Stimulated activated memory B cell treated with anti-CD40 and anti-IgM and Interleukin-4, amounts not matched to agents 10 μg/mL and 1 μg/mL and 100 μg/mL, for 72 hours (primary cell): ENCODE data around the gene IYD.

Experiments used
- ATAC-seq: fragments of 150-1000 bp; cut with Tn5 transposase; 2 replicates; pipeline ENCODE4 v1.10.0; 2021
- H3K27ac Mint-ChIP-seq: one replicate; pipeline ENCODE4 v1.8.0; 2022; ENCODE audit warnings: mild to moderate bottlenecking, mixed read lengths
- H3K27me3 Mint-ChIP-seq: one replicate; pipeline ENCODE4 v1.8.0; 2022; ENCODE audit warnings: mixed read lengths
- H3K36me3 Mint-ChIP-seq: one replicate; pipeline ENCODE4 v1.8.0; 2022; ENCODE audit warnings: mixed read lengths
- H3K4me1 Mint-ChIP-seq: one replicate; pipeline ENCODE4 v1.8.0; 2022; ENCODE audit warnings: mixed read lengths
- H3K4me3 Mint-ChIP-seq: one replicate; pipeline ENCODE4 v1.8.0; 2022; ENCODE audit warnings: mild to moderate bottlenecking, moderate library complexity, mixed read lengths
- H3K9me3 Mint-ChIP-seq: one replicate; pipeline ENCODE4 v1.8.0; 2022; ENCODE audit warnings: mixed read lengths

Gene IYD, protein sequence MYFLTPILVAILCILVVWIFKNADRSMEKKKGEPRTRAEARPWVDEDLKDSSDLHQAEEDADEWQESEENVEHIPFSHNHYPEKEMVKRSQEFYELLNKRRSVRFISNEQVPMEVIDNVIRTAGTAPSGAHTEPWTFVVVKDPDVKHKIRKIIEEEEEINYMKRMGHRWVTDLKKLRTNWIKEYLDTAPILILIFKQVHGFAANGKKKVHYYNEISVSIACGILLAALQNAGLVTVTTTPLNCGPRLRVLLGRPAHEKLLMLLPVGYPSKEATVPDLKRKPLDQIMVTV

DNA sequence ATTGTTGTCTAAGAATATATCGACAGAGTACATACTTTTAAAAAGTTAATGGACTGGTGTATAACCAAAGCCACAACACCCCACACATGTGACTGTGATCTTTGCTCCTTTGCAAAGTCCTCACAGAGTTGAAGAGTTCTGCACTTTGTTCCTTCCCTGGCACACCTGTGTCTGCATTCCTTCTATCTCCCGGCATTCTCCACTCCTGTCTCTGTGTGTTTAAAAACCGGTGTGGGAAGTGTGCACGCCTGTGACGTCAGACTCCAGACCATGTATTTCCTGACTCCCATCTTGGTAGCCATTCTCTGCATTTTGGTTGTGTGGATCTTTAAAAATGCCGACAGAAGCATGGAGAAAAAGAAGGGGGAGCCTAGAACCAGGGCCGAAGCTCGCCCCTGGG lies at the start of gene IYD:
Gene IYD, plus strand, starts transcription at position 251 of the 400 bp plus-strand sequence. Its CDS starts 20 bp downstream, at position 271.
- no peaks in the 10 kb centered on the region for H3K9me3 Mint-ChIP-seq
- H3K27me3 Mint-ChIP-seq = peaks cover 12% of the 10 kb centered on the region
- no peak within 1 kb of the TSS for H3K4me3 Mint-ChIP-seq
- no peaks in the 10 kb centered on the region for H3K4me1 Mint-ChIP-seq
- ATAC-seq = no peak
- no peak within 1 kb of the TSS for H3K27ac Mint-ChIP-seq
- H3K36me3 Mint-ChIP-seq = no peaks in the 10 kb centered on the region

DNA sequence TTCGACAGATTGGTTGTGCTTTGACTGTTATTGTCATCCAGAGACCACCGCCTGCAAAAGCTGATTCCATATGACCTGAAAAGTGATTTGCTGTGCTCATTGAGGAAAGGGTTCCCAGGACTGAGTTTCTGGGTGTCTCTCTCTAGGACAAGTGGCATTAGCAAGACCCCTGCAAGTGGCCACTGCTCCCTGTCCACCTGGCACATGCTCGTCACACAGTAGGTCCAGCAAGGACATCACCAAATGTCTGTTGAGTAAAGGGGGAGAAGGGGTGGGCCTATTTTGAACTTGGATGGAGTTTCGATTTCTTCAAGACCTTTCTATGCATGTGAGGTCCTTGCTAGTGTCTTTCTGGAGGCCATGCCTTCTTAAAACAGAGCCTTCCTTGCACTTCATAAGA lies 48.9 kb upstream of the IYD start:
- Mint-ChIP-seq H3K36me3 (no peaks in the 10 kb centered on the region), H3K4me3 (no peak overlapping the region), H3K9me3 (no peaks in the 10 kb centered on the region), H3K27ac (no peak overlapping the region), H3K4me1 (no peaks in the 10 kb centered on the region), H3K27me3 (peaks cover 17% of the 10 kb centered on the region)
- ATAC-seq = no peak

DNA sequence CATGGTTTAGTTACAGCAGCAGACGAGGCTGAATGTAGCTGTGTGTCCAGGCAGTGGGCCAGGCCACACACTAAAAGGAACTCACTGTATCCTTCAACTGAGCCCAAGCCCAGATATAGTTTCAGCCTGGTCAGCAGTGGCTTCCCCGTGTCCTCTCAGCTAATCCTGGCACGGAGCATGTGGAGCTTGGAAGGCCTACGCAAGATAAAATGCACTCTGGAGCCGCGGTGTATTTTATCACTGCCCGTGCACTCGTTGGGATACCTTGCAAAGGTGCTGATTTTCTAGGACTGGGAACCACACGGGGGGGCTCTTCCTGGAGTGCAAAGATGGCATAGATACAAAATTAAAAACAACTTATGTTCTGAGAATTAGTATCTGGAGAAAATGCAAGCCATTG lies 48.4 kb upstream of the IYD start:
- H3K36me3 Mint-ChIP-seq = no peaks in the 10 kb centered on the region
- peaks cover 12% of the 10 kb centered on the region for H3K27me3 Mint-ChIP-seq
- H3K4me1 Mint-ChIP-seq = no peaks in the 10 kb centered on the region
- no peaks in the 10 kb centered on the region for H3K9me3 Mint-ChIP-seq
- no peak overlapping the region for H3K27ac Mint-ChIP-seq
- no peak for ATAC-seq
- H3K4me3 Mint-ChIP-seq = no peak overlapping the region

DNA sequence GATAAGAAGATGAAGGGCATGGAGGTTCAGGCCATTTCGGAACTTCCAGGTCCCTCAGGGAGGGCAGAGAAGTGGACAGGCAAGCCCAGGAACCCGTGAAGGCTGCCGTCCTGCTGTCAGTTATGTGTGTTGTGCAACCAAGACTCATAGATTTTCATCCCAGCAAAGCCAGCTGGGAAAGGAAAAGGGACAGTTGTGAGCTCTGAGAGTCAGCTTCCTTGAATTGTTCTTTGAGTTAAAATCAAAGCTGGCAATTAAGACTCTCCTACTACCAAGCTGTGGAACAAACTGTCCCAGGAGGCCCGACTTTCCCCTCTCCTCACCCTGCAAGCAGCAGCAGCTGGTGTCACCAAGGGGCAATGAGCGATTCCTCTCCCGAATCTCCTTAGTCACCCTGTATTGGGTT lies 46.3 kb upstream of the IYD start:
- ATAC-seq = no peak
- Mint-ChIP-seq H3K4me1 (no peaks in the 10 kb centered on the region), H3K9me3 (no peaks in the 10 kb centered on the region), H3K27ac (no peak overlapping the region), H3K4me3 (no peak overlapping the region), H3K36me3 (no peaks in the 10 kb centered on the region), H3K27me3 (peaks cover 10% of the 10 kb centered on the region)

DNA sequence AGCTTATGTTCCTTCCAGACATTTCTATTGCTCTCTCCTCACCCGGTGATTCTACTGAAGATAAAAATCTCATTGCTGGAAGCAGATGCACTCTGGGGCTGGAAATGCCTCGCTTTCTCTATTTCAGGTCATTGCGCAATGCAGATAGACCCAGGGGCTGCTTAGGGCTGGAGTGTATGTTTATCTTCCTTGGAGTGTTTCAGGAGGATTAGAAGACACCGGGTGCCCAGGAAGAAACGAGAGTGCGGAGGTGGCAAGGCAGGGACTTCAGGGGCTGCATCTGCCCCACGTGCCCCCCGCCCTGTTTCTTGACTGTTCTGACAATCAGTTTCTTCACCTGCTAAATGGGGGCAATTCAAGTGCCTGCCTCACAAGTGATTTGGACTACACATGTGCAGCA lies 45.6 kb upstream of the IYD start:
- H3K4me1 Mint-ChIP-seq = no peaks in the 10 kb centered on the region
- H3K36me3 Mint-ChIP-seq = no peaks in the 10 kb centered on the region
- peaks cover 10% of the 10 kb centered on the region for H3K27me3 Mint-ChIP-seq
- no peak overlapping the region for H3K27ac Mint-ChIP-seq
- H3K9me3 Mint-ChIP-seq = no peaks in the 10 kb centered on the region
- H3K4me3 Mint-ChIP-seq = no peak overlapping the region
- ATAC-seq = no peak

DNA sequence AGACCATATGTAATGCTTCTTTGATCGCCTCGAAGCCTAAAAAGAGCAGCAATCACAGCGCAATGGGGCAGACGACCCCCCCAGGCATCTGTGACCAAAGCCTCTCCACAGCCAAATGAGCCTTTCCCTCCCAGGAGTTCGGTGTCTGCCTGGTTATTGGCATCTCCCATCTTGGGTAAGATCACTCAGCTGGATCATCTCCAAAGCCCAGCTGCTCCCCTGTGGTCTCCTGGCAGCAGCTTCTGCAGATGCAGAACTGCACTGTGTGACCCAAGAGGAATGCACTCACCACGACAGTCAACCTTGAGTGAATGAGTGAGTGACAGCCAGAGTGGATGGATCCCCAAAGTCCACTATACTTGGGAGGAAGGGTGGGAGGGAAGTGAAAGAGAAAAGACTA lies 44.8 kb upstream of the IYD start:
- H3K27ac Mint-ChIP-seq = no peak overlapping the region
- no peaks in the 10 kb centered on the region for H3K4me1 Mint-ChIP-seq
- H3K36me3 Mint-ChIP-seq = no peaks in the 10 kb centered on the region
- ATAC-seq = no peak
- no peak overlapping the region for H3K4me3 Mint-ChIP-seq
- H3K27me3 Mint-ChIP-seq = peaks cover 10% of the 10 kb centered on the region
- H3K9me3 Mint-ChIP-seq = no peaks in the 10 kb centered on the region

DNA sequence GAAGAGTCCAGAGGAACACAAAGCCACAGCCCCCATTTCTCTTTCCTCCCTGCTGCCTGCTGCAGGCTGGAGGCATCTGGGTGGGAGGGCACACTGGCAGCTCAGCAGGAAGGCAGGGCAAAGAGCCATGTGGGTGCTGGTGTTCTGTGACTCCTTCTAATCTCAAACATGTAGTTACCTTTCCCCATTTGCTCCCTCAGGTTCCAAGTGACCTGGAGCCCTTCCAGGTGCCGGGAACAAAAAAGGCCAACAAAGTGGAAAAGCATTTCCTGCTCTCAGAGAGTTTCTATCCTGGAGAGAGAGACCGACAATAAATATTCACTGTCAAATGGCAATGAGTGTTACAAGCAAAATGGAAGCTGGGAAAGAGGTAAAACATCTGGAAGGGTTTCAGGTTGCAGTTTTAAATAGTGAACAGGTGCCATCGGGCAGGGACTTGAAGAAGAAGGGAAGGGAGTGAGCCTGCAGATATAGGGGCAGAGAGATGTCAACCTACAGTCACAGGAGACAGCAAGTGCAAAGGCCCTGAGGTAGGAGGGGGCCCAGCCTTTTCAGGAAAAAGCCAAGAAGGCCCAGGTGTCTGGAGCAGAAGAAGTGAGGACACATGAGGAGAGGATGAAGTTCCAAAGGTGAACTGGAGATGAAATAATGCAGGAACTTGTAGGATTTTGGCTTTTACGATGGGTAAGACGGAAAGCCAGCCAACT lies 43.6 kb upstream of the IYD start:
- no peak for ATAC-seq
- Mint-ChIP-seq H3K4me1 (no peaks in the 10 kb centered on the region), H3K27ac (no peak overlapping the region), H3K36me3 (no peaks in the 10 kb centered on the region), H3K4me3 (no peak overlapping the region), H3K27me3 (peaks cover 10% of the 10 kb centered on the region), H3K9me3 (no peaks in the 10 kb centered on the region)

DNA sequence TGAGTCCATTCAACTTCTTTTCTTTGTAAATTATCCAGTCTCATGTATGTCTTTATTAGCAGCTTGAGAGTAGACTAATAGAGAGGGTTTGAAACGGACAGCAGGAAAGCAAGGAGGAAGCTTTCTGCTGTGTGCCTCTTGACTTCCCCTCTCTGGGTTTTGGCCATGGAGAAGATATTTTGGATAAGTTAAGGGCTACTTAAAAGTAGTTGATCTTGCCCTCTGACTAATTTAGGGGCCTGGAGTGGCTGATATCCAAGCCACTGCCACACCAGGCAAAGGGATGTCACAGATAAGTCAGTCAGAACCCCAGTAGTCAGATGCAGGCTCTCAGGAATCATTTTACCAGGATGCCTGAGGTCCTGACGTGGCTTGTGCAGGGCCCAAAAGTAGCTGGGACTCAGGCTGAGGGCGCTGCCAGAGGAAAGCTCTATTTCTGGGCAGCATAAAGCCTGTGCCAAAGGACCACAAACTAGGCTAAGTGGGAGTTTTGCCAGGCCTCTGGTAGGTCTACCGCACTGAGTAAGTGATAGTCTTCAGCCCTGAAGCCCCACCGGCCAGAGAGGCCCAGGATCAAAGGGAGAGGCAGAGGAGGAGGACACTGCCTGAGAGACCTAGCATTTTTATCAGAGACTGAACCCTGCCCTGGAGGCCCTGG lies 41.6 kb upstream of the IYD start:
- H3K4me3 Mint-ChIP-seq = no peak overlapping the region
- H3K36me3 Mint-ChIP-seq = no peaks in the 10 kb centered on the region
- no peak overlapping the region for H3K27ac Mint-ChIP-seq
- peaks cover 10% of the 10 kb centered on the region for H3K27me3 Mint-ChIP-seq
- H3K9me3 Mint-ChIP-seq = no peaks in the 10 kb centered on the region
- H3K4me1 Mint-ChIP-seq = no peaks in the 10 kb centered on the region
- ATAC-seq = no peak

DNA sequence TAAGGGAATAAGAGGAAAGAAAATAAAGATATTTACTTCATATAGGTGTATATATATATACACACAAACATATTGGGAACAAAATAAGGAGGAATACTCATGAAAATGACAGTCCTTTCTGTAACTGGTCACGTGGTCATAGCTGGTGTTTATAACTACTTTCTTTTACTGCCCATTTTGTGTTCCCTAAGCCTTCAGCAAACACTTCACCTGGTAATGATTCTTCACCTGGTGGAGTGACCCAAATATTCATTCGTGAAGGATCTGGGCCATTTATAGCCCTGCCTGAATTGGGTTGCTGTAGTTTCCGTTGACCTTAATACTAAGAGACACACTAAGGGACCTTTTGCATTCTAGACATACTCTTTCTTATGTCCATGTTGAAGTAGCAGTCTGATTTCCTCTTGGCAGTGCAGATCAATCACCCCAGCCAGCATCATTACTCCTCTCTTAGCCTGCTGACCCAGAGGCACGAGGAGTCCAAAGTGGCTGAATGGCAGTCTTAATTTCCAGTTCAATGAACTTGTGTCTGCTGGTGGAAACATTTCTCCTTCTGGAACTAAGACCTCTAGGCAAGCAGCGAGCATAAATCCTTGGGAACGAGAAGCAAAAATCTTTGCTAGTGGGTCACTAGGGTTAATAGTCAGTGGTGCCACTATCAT lies 39.9 kb upstream of the IYD start:
- Mint-ChIP-seq H3K4me3 (no peak overlapping the region), H3K4me1 (no peaks in the 10 kb centered on the region), H3K9me3 (no peaks in the 10 kb centered on the region), H3K27ac (no peak overlapping the region), H3K27me3 (no peaks in the 10 kb centered on the region), H3K36me3 (no peaks in the 10 kb centered on the region)
- ATAC-seq = no peak

DNA sequence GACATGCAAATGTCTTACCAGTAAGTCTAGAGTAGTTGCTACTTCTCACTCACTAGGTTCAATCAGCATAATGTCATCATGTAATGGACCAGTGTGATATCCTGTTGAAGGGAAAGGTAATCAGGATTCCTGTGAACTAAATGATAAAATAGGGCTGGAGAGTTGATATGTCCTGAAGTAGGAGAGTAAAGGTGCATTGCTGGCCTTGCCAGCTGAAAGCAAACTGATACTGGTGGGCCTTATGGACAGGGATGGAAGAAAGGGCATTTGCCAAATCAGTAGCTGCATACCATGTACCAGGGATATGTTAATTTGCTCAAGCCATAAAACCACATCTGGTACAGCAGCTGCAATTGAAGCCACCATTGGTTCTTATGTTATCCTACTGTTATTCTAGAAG lies 37.5 kb upstream of the IYD start:
- no peak overlapping the region for H3K4me3 Mint-ChIP-seq
- ATAC-seq = no peak

DNA sequence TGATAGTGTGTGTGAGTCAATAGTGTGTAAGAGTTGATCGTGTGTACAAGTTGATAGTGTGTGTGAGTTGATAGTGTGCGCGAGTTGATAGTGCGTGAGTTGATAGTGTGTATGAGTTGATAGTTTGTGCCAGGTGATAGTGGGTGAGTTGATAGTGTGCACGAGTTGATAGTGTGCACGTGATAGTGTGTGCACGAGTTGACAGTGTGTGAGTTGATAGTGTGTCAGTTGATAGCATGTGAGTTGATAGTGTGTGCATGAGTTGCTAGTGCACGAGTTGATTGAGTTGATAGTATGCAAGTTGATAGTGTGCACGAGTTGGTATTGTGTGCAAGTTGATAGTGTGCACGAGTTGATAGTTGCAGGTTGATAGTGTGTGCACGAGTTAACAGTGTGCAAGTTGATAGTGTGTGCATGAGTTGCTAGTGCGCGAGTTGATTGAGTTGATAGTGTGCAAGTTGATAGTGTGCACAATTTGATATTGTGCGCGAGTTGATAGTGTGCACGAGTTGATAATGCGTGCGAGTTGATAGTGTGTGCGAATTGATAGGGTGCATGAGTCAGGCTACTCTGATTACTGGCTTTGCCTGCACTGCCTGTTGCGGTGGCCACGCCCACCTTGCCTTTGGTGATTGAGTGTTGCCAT lies 35.8 kb upstream of the IYD start:
- no peaks in the 10 kb centered on the region for H3K9me3 Mint-ChIP-seq
- no peak overlapping the region for H3K27ac Mint-ChIP-seq
- H3K4me1 Mint-ChIP-seq = no peaks in the 10 kb centered on the region
- H3K4me3 Mint-ChIP-seq = no peak overlapping the region
- no peaks in the 10 kb centered on the region for H3K27me3 Mint-ChIP-seq
- no peaks in the 10 kb centered on the region for H3K36me3 Mint-ChIP-seq
- no peak for ATAC-seq

More for the DNA sequence above, 37.5 kb upstream of the IYD start:
- no peak overlapping the region for H3K27ac Mint-ChIP-seq
- no peaks in the 10 kb centered on the region for H3K36me3 Mint-ChIP-seq
- no peaks in the 10 kb centered on the region for H3K9me3 Mint-ChIP-seq
- no peaks in the 10 kb centered on the region for H3K27me3 Mint-ChIP-seq
- no peaks in the 10 kb centered on the region for H3K4me1 Mint-ChIP-seq

DNA sequence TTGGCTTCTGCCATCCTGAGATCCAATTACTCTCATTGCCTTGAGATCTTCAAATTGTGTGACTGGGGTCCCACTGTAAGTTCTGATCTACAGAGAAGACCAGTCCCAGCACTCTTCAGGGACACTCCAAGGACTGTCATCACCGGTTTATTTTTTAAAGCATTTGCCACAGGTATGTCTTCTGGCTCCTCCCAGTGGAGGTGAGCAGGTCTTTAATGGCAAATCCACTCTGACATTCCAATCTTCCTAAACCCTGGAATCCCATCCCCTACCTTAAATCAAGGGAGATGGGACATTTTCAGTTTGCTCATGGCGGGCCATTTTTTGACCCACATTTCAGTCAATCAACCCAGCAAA lies 35.2 kb upstream of the IYD start:
- no peak for ATAC-seq
- no peak overlapping the region for H3K4me3 Mint-ChIP-seq
- H3K27ac Mint-ChIP-seq = no peak overlapping the region
- no peaks in the 10 kb centered on the region for H3K9me3 Mint-ChIP-seq
- no peaks in the 10 kb centered on the region for H3K36me3 Mint-ChIP-seq
- H3K4me1 Mint-ChIP-seq = no peaks in the 10 kb centered on the region
- H3K27me3 Mint-ChIP-seq = no peaks in the 10 kb centered on the region

DNA sequence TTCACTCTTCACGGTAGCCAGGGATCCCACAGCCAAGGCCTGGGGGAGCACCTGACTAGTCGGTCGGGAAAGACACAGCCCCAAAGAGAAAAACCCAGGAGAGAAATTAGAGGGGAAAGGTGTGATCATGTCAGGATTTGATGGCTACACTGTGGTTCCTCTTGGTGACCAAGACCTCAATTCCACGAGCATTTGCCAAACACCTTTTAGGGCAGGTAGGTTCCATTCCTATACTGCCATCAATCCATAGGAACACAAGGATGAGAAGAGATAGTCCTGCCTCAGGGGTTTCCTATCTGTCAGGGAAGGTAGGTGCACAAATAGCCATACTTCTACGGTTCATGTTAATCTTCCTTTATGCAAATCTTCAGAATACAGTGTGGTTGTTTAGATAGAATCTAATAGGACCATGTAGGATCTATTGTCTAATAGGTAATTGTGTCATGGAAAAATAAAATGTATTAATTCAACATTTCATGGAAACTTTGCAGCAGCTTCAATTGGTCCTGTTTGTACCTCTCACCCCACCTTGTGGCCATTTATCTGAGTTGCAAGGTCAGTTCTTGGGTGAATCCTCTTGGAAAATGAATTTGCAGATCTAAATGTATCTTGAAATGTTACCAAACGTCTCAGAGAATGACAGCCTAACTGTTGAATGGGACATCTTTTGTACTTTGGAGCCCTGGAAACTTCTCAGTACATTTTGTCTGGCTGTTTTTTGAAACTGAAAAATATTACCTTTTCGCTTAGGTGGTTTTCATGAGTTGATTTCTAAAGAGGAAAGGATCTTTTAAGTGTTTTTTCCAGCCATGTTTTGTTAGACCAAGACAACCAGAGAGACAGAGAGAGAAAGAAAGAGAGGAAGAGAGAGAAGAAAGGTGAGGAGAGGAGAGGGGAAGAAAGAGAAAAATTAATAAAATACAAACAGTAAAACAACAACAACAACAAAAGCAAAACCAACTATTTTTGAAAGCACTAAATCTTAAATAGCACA lies 33.7 kb upstream of the IYD start:
- no peaks in the 10 kb centered on the region for H3K9me3 Mint-ChIP-seq
- no peaks in the 10 kb centered on the region for H3K4me1 Mint-ChIP-seq
- H3K4me3 Mint-ChIP-seq = no peak overlapping the region
- no peak for ATAC-seq
- no peaks in the 10 kb centered on the region for H3K27me3 Mint-ChIP-seq
- H3K27ac Mint-ChIP-seq = no peak overlapping the region
- no peaks in the 10 kb centered on the region for H3K36me3 Mint-ChIP-seq

DNA sequence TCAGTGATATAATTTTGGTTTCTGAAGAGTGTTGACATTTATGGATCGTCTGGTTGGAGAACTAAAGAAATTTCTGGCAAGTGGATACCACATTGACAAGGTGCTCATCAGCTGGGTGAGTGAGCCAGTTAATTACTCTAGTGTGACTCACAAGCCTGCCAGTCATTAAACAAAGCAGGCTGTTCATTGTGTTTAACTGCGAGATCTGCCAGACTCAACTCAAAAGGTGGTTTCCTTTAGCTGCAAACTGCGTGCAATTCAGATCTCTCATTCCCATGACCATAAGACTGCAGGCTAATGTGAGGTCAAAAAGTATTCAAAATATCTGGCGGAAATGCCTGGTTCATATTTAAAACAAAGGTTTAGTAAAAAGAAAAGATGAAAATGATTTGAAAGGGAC lies 32.5 kb upstream of the IYD start:
- Mint-ChIP-seq H3K27me3 (peaks cover 4% of the 10 kb centered on the region), H3K9me3 (no peaks in the 10 kb centered on the region), H3K27ac (no peak overlapping the region), H3K4me3 (no peak overlapping the region), H3K4me1 (no peaks in the 10 kb centered on the region), H3K36me3 (no peaks in the 10 kb centered on the region)
- peak; percentile 60 for ATAC-seq
